ENCODE measurements around the gene MAST4.

GRCh38 chr5:66982470-66982869, 386.3 kb downstream of the MAST4 start:
- TF ChIP-seq CTCF (conservative IDR thresholded peaks at IDR 0.05; ENCODE audit: low read length) (no peak), EZH2phosphoT487 (IDR thresholded peaks at IDR 0.05; ENCODE audit: borderline replicate concordance, low read depth, low read length) (no peak)
